Spleen (tissue), 7 donors: ENCODE measurements around the gene SNX27.

Experiments
- CTCF ChIP-seq, 11 experiments: fragments of 200-600 bp in 7 of 11; fragments of 450-650 bp in 4 of 11; sonication (generic) in 4 of 11; IDR thresholded peaks in 8 of 11; conservative IDR thresholded peaks in 3 of 11; 1 replicate in 7 of 11; 2 replicates in 4 of 11; pipeline versions ENCODE4 v1.4.0 to v1.8.0; 2016 to 2021; ENCODE audit warnings: antibody characterized with exemption in 11 of 11, inconsistent platforms in 4 of 11, mild to moderate bottlenecking in 1 of 11
- POLR2AphosphoS5 ChIP-seq, 3 donors: sonication (generic); formaldehyde crosslinking; IDR thresholded peaks; one replicate each; pipeline ENCODE4 v1.5.1; 2017; ENCODE audit warnings: antibody characterized with exemption in 3 of 3
- donor health status: DM: no; HTN: no; CAD: no; lungs with moderate emphysema.
- donor health status: DM: no; HTN: no; CAD: no.
- donor health status: DM: no; HTN: no; CAD: no.

GRCh38 chr1:151639466-151639865, 27.6 kb downstream of the SNX27 start:
- no peak for TF ChIP-seq POLR2AphosphoS5 (IDR thresholded peaks at IDR 0.05)
- TF ChIP-seq CTCF (IDR thresholded peaks at IDR 0.05 in 8 of 11, conservative IDR thresholded peaks at IDR 0.05 in 3 of 11): no peak
